A549 (cell line): Measurements from ENCODE around the gene TMEM161A. TPM values are rescaled to one million over a fixed set of nuclear protein-coding genes. Genes with fewer than 3 reads are reported as not detected.
"Not testable (repeated sequence)": the region's sequence is repeated elsewhere in the genome, so short reads cannot be mapped to it uniquely, and the experiment has no call there.

Source experiments
- ATAC-seq, 2 experiments: fragments of 200-7000 bp in 1 of 2; fragments of >200 bp in 1 of 2; cut with Nextera tagmentation in 1 of 2; cut with Tn5 transposase in 1 of 2; 3 replicates each; pipeline versions ENCODE4 v1.8.0 to v1.9.1; 2018 to 2020; ENCODE audit warnings: mild to moderate bottlenecking in 1 of 2, moderate library complexity in 1 of 2
- CTCF ChIA-PET: fragments of 300-600 bp; sonication (Branson Sonifier 250); formaldehyde crosslinking; extraction: SDS; loops from one replicate; lab custom pipeline; 2021; ENCODE audit warnings: antibody characterized with exemption, inconsistent platforms; lab: Yijun Ruan, JAX
- POLR2A ChIA-PET: fragments of 350-600 bp; formaldehyde crosslinking; extraction: SDS; loops from one replicate; lab custom pipeline; 2021; ENCODE audit warnings: antibody characterized with exemption, inconsistent platforms; lab: Yijun Ruan, JAX
- DNase-seq, 2 experiments: peaks; one replicate each; pipeline versions ENCODE4 v3.0.0 to v3.0.0-alpha.2; 2011 to 2016; ENCODE audit warnings: low read depth in 1 of 2, low spot score in 1 of 2
- FAIRE-seq: peaks from 2 replicates; lab custom pipeline; 2011; peaks lifted over from hg19 to GRCh38; lab: Jason Lieb, UNC
- H3K27ac ChIP-seq, 2 experiments: fragments of >200 bp; sonication (Bioruptor Twin); formaldehyde crosslinking; 3 replicates each; pipeline ENCODE4 v1.5.1; 2016 to 2017
- H3K4me1 ChIP-seq: fragments of >200 bp; sonication (Bioruptor Twin); formaldehyde crosslinking; 3 replicates; pipeline ENCODE4 v1.6.1; 2016
- H3K4me2 ChIP-seq: fragments of >200 bp; sonication (Bioruptor Twin); formaldehyde crosslinking; 3 replicates; pipeline ENCODE4 v1.6.1; 2016
- H3K4me3 ChIP-seq: fragments of >200 bp; sonication (Bioruptor Twin); formaldehyde crosslinking; 3 replicates; pipeline ENCODE4 v1.5.1; 2016
- H3K9me3 ChIP-seq: fragments of >200 bp; sonication (Bioruptor Twin); formaldehyde crosslinking; 3 replicates; pipeline ENCODE4 v1.6.1; 2016
- BHLHE40 ChIP-seq: IDR thresholded peaks from 2 replicates; pipeline ENCODE4 v1.6.1; 2012; ENCODE audit warnings: low read depth, low read length, inconsistent platforms
- CBX8 ChIP-seq: fragments of 200-600 bp; sonication (generic); IDR thresholded peaks from 2 replicates; pipeline ENCODE4 v1.6.1; 2016
- CHD2 ChIP-seq: fragments of 150-350 bp; IDR thresholded peaks from 2 replicates; pipeline ENCODE4 v1.6.1; 2014; ENCODE audit warnings: low read length; ENCODE audit not compliant: partially characterized antibody
- CTCF ChIP-seq: fragments of >200 bp; sonication (Bioruptor Twin); formaldehyde crosslinking; IDR thresholded peaks from 3 replicates; pipeline ENCODE4 v1.5.1; 2016
- EP300 ChIP-seq, 2 experiments: fragments of >200 bp; sonication (Bioruptor Twin); formaldehyde crosslinking; IDR thresholded peaks; 2 replicates in 1 of 2; 3 replicates in 1 of 2; pipeline ENCODE4 v1.6.1; 2016 to 2017
- FOSB ChIP-seq: fragments of 250-450 bp; sonication (Bioruptor Pico); IDR thresholded peaks from 2 replicates; pipeline ENCODE4 v1.5.0; 2020; ENCODE audit warnings: mild to moderate bottlenecking, moderate library complexity
- FOSL2 ChIP-seq, 2 experiments: fragments of 450-650 bp in 1 of 2; fragments of >200 bp in 1 of 2; sonication (Bioruptor Twin) in 1 of 2; formaldehyde crosslinking; IDR thresholded peaks; 2 replicates each; pipeline versions ENCODE4 v1.5.0 to v1.6.1; 2016 to 2020; ENCODE audit warnings: mild to moderate bottlenecking in 1 of 2, moderate library complexity in 1 of 2
- FOXS1 ChIP-seq: fragments of 250-450 bp; sonication (Bioruptor Pico); IDR thresholded peaks from 2 replicates; pipeline ENCODE4 v1.5.0; 2020; ENCODE audit warnings: mild to moderate bottlenecking, moderate library complexity
- HES2 ChIP-seq: fragments of >200 bp; sonication (Bioruptor Twin); formaldehyde crosslinking; IDR thresholded peaks from 2 replicates; pipeline ENCODE4 v1.6.1; 2016
- HMGXB4 ChIP-seq: fragments of 250-450 bp; sonication (Bioruptor Pico); IDR thresholded peaks from 2 replicates; pipeline ENCODE4 v1.5.0; 2021; ENCODE audit warnings: mild to moderate bottlenecking, moderate library complexity, borderline replicate concordance
- HOXA7 ChIP-seq: fragments of 250-450 bp; sonication (Bioruptor Pico); IDR thresholded peaks from 2 replicates; pipeline ENCODE4 v1.5.0; 2020; ENCODE audit warnings: mild to moderate bottlenecking, moderate library complexity
- HOXB13 ChIP-seq: fragments of 250-450 bp; sonication (Bioruptor Pico); IDR thresholded peaks from 2 replicates; pipeline ENCODE4 v1.5.0; 2020; ENCODE audit warnings: low read depth, mild to moderate bottlenecking, moderate library complexity
- JUN ChIP-seq, 2 experiments: fragments of >200 bp; sonication (Bioruptor Twin); formaldehyde crosslinking; IDR thresholded peaks; 2 replicates in 1 of 2; 3 replicates in 1 of 2; pipeline ENCODE4 v1.6.1; 2016 to 2017
- KDM1A ChIP-seq: fragments of 200-600 bp; sonication (generic); IDR thresholded peaks from 2 replicates; pipeline ENCODE4 v1.6.1; 2016; ENCODE audit warnings: low read depth, mild to moderate bottlenecking
- KDM5A ChIP-seq: fragments of 200-600 bp; sonication (generic); IDR thresholded peaks from 2 replicates; pipeline ENCODE4 v1.6.1; 2016; ENCODE audit warnings: antibody characterized with exemption, mild to moderate bottlenecking
- MAFK ChIP-seq: fragments of 450-650 bp; IDR thresholded peaks from 2 replicates; pipeline ENCODE4 v1.6.1; 2014; ENCODE audit not compliant: partially characterized antibody
- MAX ChIP-seq: IDR thresholded peaks from 2 replicates; pipeline ENCODE4 v1.6.1; 2012
- MAZ ChIP-seq: fragments of 150-350 bp; IDR thresholded peaks from 2 replicates; pipeline ENCODE4 v1.6.1; 2014; ENCODE audit warnings: antibody characterized with exemption, low read depth, low read length, borderline replicate concordance
- MYC ChIP-seq: IDR thresholded peaks from 2 replicates; pipeline ENCODE4 v1.6.1; 2012; ENCODE audit warnings: mild to moderate bottlenecking, inconsistent platforms, low read length, improper control_type of control experiment, borderline replicate concordance
- NFE2L2 ChIP-seq: fragments of 150-350 bp; conservative IDR thresholded peaks from 2 replicates; pipeline ENCODE4 v1.6.1; 2014; ENCODE audit warnings: low read length
- NPAS2 ChIP-seq: fragments of 250-450 bp; sonication (Bioruptor Pico); IDR thresholded peaks from 2 replicates; pipeline ENCODE4 v1.8.0; 2022; ENCODE audit warnings: mild to moderate bottlenecking, moderate library complexity, borderline replicate concordance
- NR3C1 ChIP-seq: fragments of >200 bp; sonication (Bioruptor Twin); formaldehyde crosslinking; IDR thresholded peaks from 3 replicates; pipeline ENCODE4 v1.6.1; 2017
- POLR2A ChIP-seq: IDR thresholded peaks from 2 replicates; pipeline ENCODE4 v1.6.1; 2012; ENCODE audit warnings: mild to moderate bottlenecking, low read length
- POLR2AphosphoS2 ChIP-seq: conservative IDR thresholded peaks from 2 replicates; pipeline ENCODE4 v1.6.1; 2012; ENCODE audit warnings: low read length, improper control_type of control experiment, inconsistent platforms
- RNF2 ChIP-seq: fragments of 200-600 bp; sonication (generic); IDR thresholded peaks from 2 replicates; pipeline ENCODE4 v1.6.1; 2016; ENCODE audit warnings: low read depth, mild to moderate bottlenecking, antibody characterized with exemption, moderate library complexity, borderline replicate concordance
- SMC3 ChIP-seq: fragments of >200 bp; sonication (Bioruptor Twin); formaldehyde crosslinking; IDR thresholded peaks from 3 replicates; pipeline ENCODE4 v1.6.1; 2018; ENCODE audit warnings: inconsistent platforms
- SREBF2 ChIP-seq: fragments of 450-650 bp; IDR thresholded peaks from 2 replicates; pipeline ENCODE4 v1.6.1; 2014; ENCODE audit warnings: mild to moderate bottlenecking, moderate library complexity
- USF2 ChIP-seq: fragments of 450-650 bp; IDR thresholded peaks from 2 replicates; pipeline ENCODE4 v1.6.1; 2014; ENCODE audit warnings: antibody characterized with exemption
- ZC3H11A ChIP-seq: fragments of 450-650 bp; IDR thresholded peaks from 2 replicates; pipeline ENCODE4 v1.6.1; 2014; ENCODE audit warnings: antibody characterized with exemption, mild to moderate bottlenecking
- ZFP36 ChIP-seq: fragments of 450-650 bp; IDR thresholded peaks from 2 replicates; pipeline ENCODE4 v1.6.1; 2014; ENCODE audit warnings: borderline replicate concordance; ENCODE audit not compliant: partially characterized antibody
- WGBS: methylation state at CpG from one replicate; pipeline ENCODE4 v1.1.6; 2017; ENCODE audit errors: missing lambda C conversion rate; 5-methylcytosine and 5-hydroxymethylcytosine counted together
- polyA plus RNA-seq, 4 experiments: library from polyadenylated mRNA; depleted of rRNA in 3 of 4; stranded (reverse); fragments of >200 nt; fragmentation: RNase III in 1 of 4; extraction: RNeasy Plus Mini Kit Qiagen cat#74134 plus additional on column Dnase treatment in 1 of 4; gene quantifications; 2 replicates in 3 of 4; 3 replicates in 1 of 4; pipeline ENCODE4 v1.2.3, GENCODE V29; 2011 to 2017

The TMEM161A gene
- polyA plus RNA-seq, 2 of the 4 experiments (the other 2 are of a cell fraction), result 19.3 to 22.1 TPM

GRCh38 chr19:19107654-19108053 is 30.6 kb downstream of the TMEM161A start:
- CTCF ChIA-PET, result interaction anchor here (1.2 kb wide), 1 partner anchor 55 kb away, joined by 3 read pairs; no protein-coding TSS in a partner anchor
- H3K4me2 ChIP-seq, result no peak overlapping the region
- POLR2A ChIA-PET, result no interaction called here
- no peak for DNase-seq
- peaks cover 11% of the 10 kb centered on the region; the same call in 2 of the 3 replicates for H3K4me1 ChIP-seq
- FAIRE-seq, result no peak
- H3K4me3 ChIP-seq, result no peak overlapping the region
- TF ChIP-seq POLR2AphosphoS2 (no peak), MAFK (no peak), HMGXB4 (CRISPR knock-in tag) (no peak), RNF2 (no peak), NR3C1 (no peak), NPAS2 (CRISPR knock-in tag) (no peak), SREBF2 (no peak), POLR2A (no peak), HES2 (no peak), KDM5A (no peak), EP300 (IDR thresholded peaks at IDR 0.05) (no peak), KDM1A (no peak), ZC3H11A (no peak), BHLHE40 (no peak), FOSL2 (IDR thresholded peaks at IDR 0.05) (no peak), FOSL2 (CRISPR knock-in tag; IDR thresholded peaks at IDR 0.05) (no peak), CHD2 (no peak), USF2 (no peak), HOXA7 (CRISPR knock-in tag) (no peak), HOXB13 (CRISPR knock-in tag) (no peak)
- no peak for ATAC-seq
- H3K9me3 ChIP-seq, result no peaks in the 10 kb centered on the region
- H3K27ac ChIP-seq, result no peak overlapping the region
- WGBS, result 88% methylated on average over 9 of the region's 11 CpGs

GRCh38 chr19:19106938-19107337 is 31.3 kb downstream of the TMEM161A start:
- CTCF ChIA-PET, result interaction anchor here (0.6 kb wide), 1 partner anchor 163 kb away, joined by 4 read pairs; no protein-coding TSS in a partner anchor
- H3K4me3 ChIP-seq, POLR2A ChIA-PET, H3K27ac ChIP-seq, ATAC-seq, FAIRE-seq, H3K9me3 ChIP-seq, DNase-seq, H3K4me2 ChIP-seq: not testable (repeated sequence)
- peaks cover 11% of the 10 kb centered on the region; the same call in 2 of the 3 replicates for H3K4me1 ChIP-seq
- WGBS, result 94% methylated on average over 7 of the region's 7 CpGs

- H3K4me3 ChIP-seq, result peak overlapping the region; percentile 47; the same call in 2 of the 3 replicates
- FAIRE-seq (no peak), DNase-seq (no peak), ATAC-seq (no peak; a peak in 1 of 6 replicates)
- H3K4me1 ChIP-seq, result peaks cover 11% of the 10 kb centered on the region; the same call in 2 of the 3 replicates
- H3K4me2 ChIP-seq, result peak overlapping the region; percentile 95
- H3K9me3 ChIP-seq, result no peaks in the 10 kb centered on the region
- WGBS, result 75% methylated on average over 3 of the region's 25 CpGs
- peak overlapping the region; percentile 73 to 74 for H3K27ac ChIP-seq
- ChIA-PET CTCF (no interaction called here), POLR2A (interaction anchor here (1.3 kb wide), 1 partner anchor 158 kb away, joined by 3 read pairs; no protein-coding TSS in a partner anchor)
- no peak for TF ChIP-seq MYC
- no peak for TF ChIP-seq NR3C1
- TF ChIP-seq FOXS1 (CRISPR knock-in tag), result no peak
- no peak for TF ChIP-seq MAFK
- no peak for TF ChIP-seq MAX
- no peak for TF ChIP-seq SMC3
- TF ChIP-seq NFE2L2, result no peak
- no peak for TF ChIP-seq FOSB (CRISPR knock-in tag)
- TF ChIP-seq HES2, result no peak
- no peak for TF ChIP-seq BHLHE40
- no peak for TF ChIP-seq CBX8
- TF ChIP-seq MAZ, result no peak
- TF ChIP-seq CTCF, result no peak
- no peak for TF ChIP-seq ZC3H11A
- TF ChIP-seq ZFP36, result no peak
- no peak for TF ChIP-seq JUN (IDR thresholded peaks at IDR 0.05)
- TF ChIP-seq, all 56 proteins: peak for 0
Measured at GRCh38 chr19:19106056-19106551, 32.2 kb downstream of the TMEM161A start.
